HepG2 (cell line): ENCODE results near the gene LYRM4. TPM values are rescaled to one million over a fixed set of nuclear protein-coding genes. Genes with fewer than 3 reads are reported as not detected.

ENCODE experiments used
- CTCF ChIP-seq: sonication (generic); formaldehyde crosslinking; IDR thresholded peaks from 2 replicates; pipeline ENCODE4 v1.5.0; 2020; ENCODE audit warnings: mild to moderate bottlenecking, missing genetic modification reagents, moderate library complexity
- FOXA3 ChIP-seq: IDR thresholded peaks from 2 replicates; pipeline ENCODE4 v1.6.1; 2016; ENCODE audit warnings: missing genetic modification reagents, missing compliant biosample characterization
- FUBP1 ChIP-seq: sonication (generic); formaldehyde crosslinking; IDR thresholded peaks from 2 replicates; pipeline ENCODE4 v1.5.1; 2020; ENCODE audit warnings: missing genetic modification reagents, mild to moderate bottlenecking, borderline replicate concordance
- HIC2 ChIP-seq: sonication (generic); formaldehyde crosslinking; IDR thresholded peaks from 2 replicates; pipeline ENCODE4 v1.9.0; 2022; ENCODE audit warnings: low read depth, missing genetic modification reagents
- HOXD1 ChIP-seq: sonication (generic); formaldehyde crosslinking; IDR thresholded peaks from 2 replicates; pipeline ENCODE4 v1.5.0; 2020; ENCODE audit warnings: missing genetic modification reagents
- NAIF1 ChIP-seq: sonication (generic); formaldehyde crosslinking; IDR thresholded peaks from 2 replicates; pipeline ENCODE4 v1.5.0; 2020; ENCODE audit warnings: mild to moderate bottlenecking, missing genetic modification reagents, borderline replicate concordance
- NFYB ChIP-seq: sonication (generic); formaldehyde crosslinking; IDR thresholded peaks from 2 replicates; pipeline ENCODE4 v1.4.0; 2020; ENCODE audit warnings: missing genetic modification reagents
- NR2F1 ChIP-seq, 2 experiments: fragments of 450-650 bp in 1 of 2; formaldehyde crosslinking in 1 of 2; IDR thresholded peaks; 2 replicates each; pipeline versions ENCODE4 v1.5.0 to v1.6.1; 2016 to 2020; ENCODE audit warnings: mild to moderate bottlenecking in 1 of 2, missing compliant biosample characterization in 1 of 2, missing genetic modification reagents in 1 of 2, moderate library complexity in 1 of 2
- NRL ChIP-seq: sonication (generic); formaldehyde crosslinking; IDR thresholded peaks from 2 replicates; pipeline ENCODE4 v1.5.0; 2020; ENCODE audit warnings: missing genetic modification reagents, mild to moderate bottlenecking, moderate library complexity, borderline replicate concordance
- PAXIP1 ChIP-seq: sonication (generic); formaldehyde crosslinking; conservative IDR thresholded peaks from 2 replicates; pipeline ENCODE4 v1.4.0; 2020; ENCODE audit warnings: mild to moderate bottlenecking, missing genetic modification reagents, moderate library complexity
- PHB2 ChIP-seq: fragments of 450-650 bp; IDR thresholded peaks from 2 replicates; pipeline ENCODE4 v1.6.1; 2018; ENCODE audit not compliant: partially characterized antibody
- PLSCR1 ChIP-seq: sonication (generic); formaldehyde crosslinking; IDR thresholded peaks from 2 replicates; pipeline ENCODE4 v1.5.0; 2020; ENCODE audit warnings: missing genetic modification reagents, mild to moderate bottlenecking, borderline replicate concordance
- RFXAP ChIP-seq: sonication (generic); formaldehyde crosslinking; IDR thresholded peaks from 2 replicates; pipeline ENCODE4 v1.4.0; 2020; ENCODE audit warnings: missing genetic modification reagents, borderline replicate concordance
- SP2 ChIP-seq: sonication (generic); formaldehyde crosslinking; IDR thresholded peaks from 2 replicates; pipeline ENCODE4 v1.5.1; 2020; ENCODE audit warnings: mild to moderate bottlenecking, missing genetic modification reagents
- ZNF251 ChIP-seq: sonication (generic); formaldehyde crosslinking; IDR thresholded peaks from 2 replicates; pipeline ENCODE4 v1.9.0; 2021; ENCODE audit warnings: mild to moderate bottlenecking, missing genetic modification reagents
- ZNF253 ChIP-seq: sonication (generic); formaldehyde crosslinking; IDR thresholded peaks from 2 replicates; pipeline ENCODE4 v1.8.0; 2022; ENCODE audit warnings: mild to moderate bottlenecking, missing genetic modification reagents, borderline replicate concordance
- ZNF367 ChIP-seq: sonication (generic); formaldehyde crosslinking; IDR thresholded peaks from 2 replicates; pipeline ENCODE4 v1.4.0; 2020; ENCODE audit warnings: missing genetic modification reagents, borderline replicate concordance
- ZNF567 ChIP-seq: sonication (generic); formaldehyde crosslinking; IDR thresholded peaks from 2 replicates; pipeline ENCODE4 v1.8.1; 2023; ENCODE audit warnings: mild to moderate bottlenecking, missing genetic modification reagents, borderline replicate concordance
- ZNF678 ChIP-seq: sonication (generic); formaldehyde crosslinking; IDR thresholded peaks from 2 replicates; pipeline ENCODE4 v1.4.0; 2020; ENCODE audit warnings: mild to moderate bottlenecking, missing genetic modification reagents
- ZNF772 ChIP-seq: sonication (generic); formaldehyde crosslinking; IDR thresholded peaks from 2 replicates; pipeline ENCODE4 v1.5.0; 2020; ENCODE audit warnings: mild to moderate bottlenecking, missing genetic modification reagents
- polyA plus RNA-seq, 8 experiments: library from polyadenylated mRNA; depleted of rRNA in 3 of 8; stranded (reverse) in 7 of 8; unstranded in 1 of 8; fragments of >200 nt; fragmentation: Illumina TruSeq in 4 of 8; extraction: Trizol in 4 of 8; gene quantifications; 2 replicates each; pipeline versions ENCODE4 v1.2.1 to v1.2.3, GENCODE V29; 2011 to 2016; ENCODE audit warnings: low read depth in 4 of 8, missing spikeins in 1 of 8, mixed read lengths in 1 of 8; ENCODE audit not compliant: insufficient read depth in 1 of 8
- total RNA-seq, 5 experiments: library from RNA; depleted of rRNA; stranded (reverse); fragments of >200 nt; fragmentation: Illumina TruSeq; extraction: Trizol; gene quantifications; 2 replicates each; pipeline ENCODE4 v1.2.3, GENCODE V29; 2016; ENCODE audit warnings: low read depth in 1 of 5

The LYRM4 gene
- total and polyA plus RNA-seq, 2 of the 13 experiments (the other 11 are each of a cell fraction or from before 2014, with no cell fraction given): 64.6 to 67.5 TPM

GRCh38 chr6:5143634-5144311, 117.0 kb downstream of the LYRM4 start (continued):
- TF ChIP-seq HIC2 (CRISPR knock-in tag): no peak
- no peak for TF ChIP-seq HOXD1
- TF ChIP-seq ZNF772 (CRISPR knock-in tag): no peak
- TF ChIP-seq FUBP1 (CRISPR knock-in tag): no peak
- no peak for TF ChIP-seq RFXAP (CRISPR knock-in tag)
- no peak for TF ChIP-seq NFYB (CRISPR knock-in tag)
- no peak for TF ChIP-seq ZNF678 (CRISPR knock-in tag)
- peak; percentile 93 for TF ChIP-seq CTCF (CRISPR knock-in tag)
- TF ChIP-seq NAIF1 (CRISPR knock-in tag): no peak
- no peak for TF ChIP-seq NRL
- TF ChIP-seq ZNF251: no peak
- TF ChIP-seq PHB2: no peak
- no peak for TF ChIP-seq NR2F1 (CRISPR knock-in tag; IDR thresholded peaks at IDR 0.05)
- TF ChIP-seq ZNF567 (CRISPR knock-in tag): peak; percentile 41; the same call in 1 of the 2 replicates
- no peak for TF ChIP-seq ZNF367
- no peak for TF ChIP-seq ZNF253
- TF ChIP-seq PLSCR1 (CRISPR knock-in tag): no peak
- no peak for TF ChIP-seq FOXA3 (CRISPR knock-in tag)
- TF ChIP-seq SP2: no peak
- no peak for TF ChIP-seq PAXIP1 (CRISPR knock-in tag)
